Neural cell (in vitro differentiated cells): Measurements from ENCODE around the gene CIITA.

ENCODE experiments used
- EP300 ChIP-seq: fragments of 450-650 bp; conservative IDR thresholded peaks from 2 replicates; pipeline ENCODE4 v1.6.1; 2014; ENCODE audit warnings: antibody characterized with exemption, mild to moderate bottlenecking, moderate library complexity; ENCODE audit not compliant: poor library complexity, severe bottlenecking
- EZH2 ChIP-seq: fragments of 200-600, 300-800 bp; shearing (Covaris generic), sonication (generic); IDR thresholded peaks from 2 replicates; pipeline ENCODE4 v1.6.1; 2014; ENCODE audit warnings: antibody characterized with exemption, low read length, borderline replicate concordance, mild to moderate bottlenecking; ENCODE audit not compliant: insufficient read depth, poor library complexity, severe bottlenecking
- MXI1 ChIP-seq: fragments of 450-650 bp; conservative IDR thresholded peaks from 2 replicates; pipeline ENCODE4 v1.6.1; 2014; ENCODE audit warnings: antibody characterized with exemption, mild to moderate bottlenecking; ENCODE audit not compliant: poor library complexity, severe bottlenecking
- POLR2AphosphoS5 ChIP-seq: IDR thresholded peaks from 2 replicates; pipeline ENCODE4 v1.6.1; 2012
- REST ChIP-seq: IDR thresholded peaks from 2 replicates; pipeline ENCODE4 v1.6.1; 2012; ENCODE audit warnings: borderline replicate concordance
- SMC3 ChIP-seq: fragments of 450-650 bp; conservative IDR thresholded peaks from 2 replicates; pipeline ENCODE4 v1.6.1; 2014; ENCODE audit warnings: antibody characterized with exemption, mild to moderate bottlenecking, moderate library complexity; ENCODE audit not compliant: poor library complexity
- TAF1 ChIP-seq: IDR thresholded peaks from 2 replicates; pipeline ENCODE4 v1.6.1; 2012; ENCODE audit warnings: low read depth
- TF ChIP-seq, protein P1 (sequence below): fragments of 450-650 bp; IDR thresholded peaks from 2 replicates; pipeline ENCODE4 v1.5.1; 2014; ENCODE audit warnings: antibody characterized with exemption, mild to moderate bottlenecking, moderate library complexity; ENCODE audit not compliant: poor library complexity, severe bottlenecking

GRCh38 chr16:10838621-10839278 is 38.3 kb upstream of the CIITA start:
- TF ChIP-seq EZH2 (no peak), TAF1 (no peak), POLR2AphosphoS5 (no peak), EP300 (no peak), REST (no peak), SMC3 (no peak), MXI1 (no peak)
- TF ChIP-seq, protein P1, sequence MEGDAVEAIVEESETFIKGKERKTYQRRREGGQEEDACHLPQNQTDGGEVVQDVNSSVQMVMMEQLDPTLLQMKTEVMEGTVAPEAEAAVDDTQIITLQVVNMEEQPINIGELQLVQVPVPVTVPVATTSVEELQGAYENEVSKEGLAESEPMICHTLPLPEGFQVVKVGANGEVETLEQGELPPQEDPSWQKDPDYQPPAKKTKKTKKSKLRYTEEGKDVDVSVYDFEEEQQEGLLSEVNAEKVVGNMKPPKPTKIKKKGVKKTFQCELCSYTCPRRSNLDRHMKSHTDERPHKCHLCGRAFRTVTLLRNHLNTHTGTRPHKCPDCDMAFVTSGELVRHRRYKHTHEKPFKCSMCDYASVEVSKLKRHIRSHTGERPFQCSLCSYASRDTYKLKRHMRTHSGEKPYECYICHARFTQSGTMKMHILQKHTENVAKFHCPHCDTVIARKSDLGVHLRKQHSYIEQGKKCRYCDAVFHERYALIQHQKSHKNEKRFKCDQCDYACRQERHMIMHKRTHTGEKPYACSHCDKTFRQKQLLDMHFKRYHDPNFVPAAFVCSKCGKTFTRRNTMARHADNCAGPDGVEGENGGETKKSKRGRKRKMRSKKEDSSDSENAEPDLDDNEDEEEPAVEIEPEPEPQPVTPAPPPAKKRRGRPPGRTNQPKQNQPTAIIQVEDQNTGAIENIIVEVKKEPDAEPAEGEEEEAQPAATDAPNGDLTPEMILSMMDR = no peak
